Kidney tubule cell (primary cell): ENCODE data around the gene EHMT2.

Experiments
- DNase-seq: peaks from one replicate; pipeline ENCODE4 v3.0.0-alpha.2; 2018; ENCODE audit warnings: low spot score

EHMT2 gene

DNA sequence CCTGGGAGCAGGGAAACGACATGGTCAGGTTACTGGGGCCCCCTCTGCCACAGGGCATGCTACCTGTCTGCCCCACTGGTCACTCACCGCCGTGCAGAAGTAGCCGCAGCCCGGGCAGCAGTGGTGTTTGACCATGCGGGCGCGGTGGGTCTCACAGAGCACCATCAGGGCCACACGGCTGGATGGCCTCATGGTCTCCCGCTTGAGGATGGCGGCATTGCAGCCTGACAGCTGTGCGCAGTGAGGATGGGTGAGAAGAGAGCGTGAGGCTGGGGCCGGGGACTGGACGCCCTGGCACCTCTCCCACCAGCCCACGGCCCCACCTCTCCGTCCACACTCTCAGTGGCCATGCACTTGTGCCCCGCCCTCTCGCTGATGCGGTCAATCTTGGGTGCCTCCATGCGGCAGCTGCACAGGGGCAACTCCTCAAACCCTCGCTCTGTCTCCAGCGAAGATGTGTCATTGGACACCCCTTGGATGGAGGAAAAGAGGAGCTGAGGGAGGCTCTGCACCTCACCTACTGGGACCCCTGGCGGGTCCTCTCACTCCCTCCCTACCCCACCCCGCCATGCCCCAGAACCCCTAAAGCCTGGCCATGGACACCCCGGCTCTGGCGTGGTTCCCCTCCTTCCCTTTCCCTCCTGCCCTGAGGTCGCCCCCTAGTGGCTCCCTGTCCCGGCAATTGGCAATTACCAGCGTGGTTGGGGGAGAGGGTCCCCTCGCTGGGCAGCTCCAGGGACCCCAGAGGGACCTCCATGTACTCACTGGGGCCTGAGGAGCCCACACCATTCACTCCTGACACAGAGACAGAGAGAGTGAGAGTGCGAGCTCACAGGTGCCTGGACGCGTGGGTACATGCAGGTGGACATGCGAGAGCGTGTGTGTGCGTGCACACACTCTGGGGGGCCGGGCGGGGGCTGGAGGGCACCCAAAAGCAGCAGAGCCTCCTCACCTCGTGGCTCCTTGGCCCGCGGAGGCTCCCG, 8.9 kb downstream of the EHMT2 start:
- DNase-seq, result no peak

DNA sequence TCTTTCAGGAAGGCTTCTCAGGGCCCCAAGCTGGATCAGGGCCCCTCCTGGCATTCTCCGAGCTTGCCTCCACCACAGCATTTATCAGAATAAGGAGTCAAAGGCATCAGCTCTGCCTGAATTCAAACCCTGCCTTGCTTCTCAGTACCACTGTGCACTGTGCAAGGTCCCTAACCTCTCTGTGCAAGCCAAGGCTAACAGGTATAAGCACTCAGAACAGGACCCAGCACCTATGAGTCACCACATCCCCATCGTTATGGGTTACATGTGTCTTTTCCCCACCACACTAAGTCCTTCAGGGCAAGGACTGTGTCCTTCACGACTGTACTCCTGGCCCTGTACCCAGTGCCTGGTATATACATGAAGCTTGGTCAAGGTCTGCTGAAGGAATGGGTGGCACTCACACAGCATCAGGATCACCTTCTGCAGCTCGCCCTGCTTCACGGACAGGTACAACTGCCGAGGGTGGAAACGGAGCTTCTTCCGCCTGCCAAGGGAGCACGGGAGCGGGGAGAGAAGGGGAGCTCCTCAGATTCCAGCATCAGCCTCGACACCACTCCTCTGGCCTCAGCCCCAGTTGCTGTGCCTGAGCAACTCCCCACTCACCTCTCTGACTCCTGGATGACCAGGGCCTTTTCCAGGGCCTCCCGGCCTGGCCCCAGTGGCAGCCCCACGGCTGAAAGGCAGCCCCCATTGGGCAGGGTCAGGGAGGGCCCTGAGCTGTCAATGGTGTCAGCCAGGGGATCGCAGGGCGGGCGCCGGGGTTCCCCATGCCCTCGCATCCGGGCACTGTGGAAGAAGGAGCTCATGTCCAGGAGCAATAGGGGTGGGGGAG, 10.1 kb downstream of the EHMT2 start:
- no peak for DNase-seq

DNA sequence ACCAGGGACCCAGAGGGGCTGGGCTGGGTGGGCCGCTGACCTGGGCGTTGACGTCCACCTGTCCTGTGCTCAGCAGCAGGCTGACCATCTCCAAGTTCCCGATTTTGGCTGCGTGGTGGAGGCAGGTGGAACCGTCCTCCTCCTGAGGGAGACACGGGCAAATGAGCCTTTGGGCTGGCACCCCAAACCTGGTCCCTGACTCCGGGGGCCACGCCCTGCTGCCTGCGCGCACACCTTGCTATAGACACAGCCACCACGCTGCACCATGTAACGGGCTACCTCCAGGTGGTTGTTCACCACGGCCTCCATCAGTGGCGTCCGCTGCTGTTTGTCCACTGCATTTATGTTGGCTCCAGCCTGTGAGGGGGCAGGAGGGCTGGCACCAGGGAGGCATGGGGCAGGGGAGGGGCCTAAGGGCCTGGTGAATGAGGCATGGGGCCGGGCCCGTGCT, 10.9 kb downstream of the EHMT2 start:
- DNase-seq, result no peak

DNA sequence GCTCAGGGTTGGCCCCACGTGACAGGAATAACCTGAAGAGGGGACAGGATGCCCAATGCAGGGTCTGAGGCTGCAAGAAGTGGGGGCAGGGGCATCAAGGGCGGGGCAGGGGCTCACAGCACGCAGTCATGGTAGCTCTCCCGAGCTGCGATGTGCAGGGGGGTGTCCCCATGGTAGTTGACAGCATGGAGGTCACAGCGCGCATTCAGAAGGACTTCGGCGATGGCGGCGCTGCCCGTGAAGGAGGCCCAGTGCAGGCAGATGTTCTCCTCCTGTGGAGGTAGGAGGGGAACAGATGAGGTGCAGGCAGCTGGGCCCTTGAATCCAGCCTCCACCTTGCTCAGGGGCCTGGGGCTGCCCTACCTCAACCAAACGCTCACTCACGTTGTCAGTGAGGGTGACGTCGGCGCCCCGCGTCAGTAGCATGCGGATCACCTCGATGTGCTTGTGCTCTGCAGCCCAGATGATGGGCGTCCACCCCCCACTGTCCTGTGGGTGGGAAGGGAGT, 12.9 kb downstream of the EHMT2 start:
- DNase-seq, result no peak

DNA sequence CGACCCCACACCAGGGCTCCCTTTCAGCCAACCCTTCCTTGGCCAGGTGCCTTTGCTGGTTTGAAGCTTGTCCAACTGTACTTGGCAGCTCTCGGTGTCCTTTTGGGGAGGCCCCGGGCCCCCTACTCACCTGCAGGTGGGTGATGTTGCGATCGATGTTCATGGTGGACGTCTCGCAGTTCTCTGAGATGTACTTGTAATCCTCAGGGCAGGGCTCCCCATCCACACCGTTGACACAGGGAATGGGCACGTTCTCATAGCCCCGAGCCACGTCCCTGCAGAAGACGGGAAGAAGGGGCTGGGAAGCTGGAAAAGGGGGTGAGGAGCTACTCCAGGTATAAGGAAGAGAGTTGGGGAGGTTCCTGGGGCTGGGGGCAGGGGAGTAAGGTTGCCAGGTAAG, 13.8 kb downstream of the EHMT2 start:
- DNase-seq, result no peak

DNA sequence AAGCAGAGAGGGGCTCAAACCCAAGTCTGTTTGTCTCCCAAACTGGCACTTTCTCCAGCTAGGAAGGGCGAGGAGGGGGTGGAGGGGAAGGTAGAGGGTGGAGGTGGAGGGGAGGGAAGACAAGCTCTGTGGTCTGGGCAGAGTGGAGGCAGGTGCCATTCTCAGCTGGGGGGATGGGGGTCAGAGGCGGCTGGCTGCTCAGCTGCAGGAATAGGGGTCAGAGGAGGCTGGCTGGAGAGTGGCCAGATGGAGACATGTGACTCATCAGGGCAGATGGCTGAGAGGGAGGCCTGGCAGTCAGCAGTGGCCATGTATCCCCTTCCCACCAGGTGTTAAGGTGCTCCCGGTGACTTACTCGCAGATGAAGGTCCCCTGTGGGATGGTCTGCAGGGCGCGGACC, 15.2 kb downstream of the EHMT2 start:
- peak; percentile 57 for DNase-seq

DNA sequence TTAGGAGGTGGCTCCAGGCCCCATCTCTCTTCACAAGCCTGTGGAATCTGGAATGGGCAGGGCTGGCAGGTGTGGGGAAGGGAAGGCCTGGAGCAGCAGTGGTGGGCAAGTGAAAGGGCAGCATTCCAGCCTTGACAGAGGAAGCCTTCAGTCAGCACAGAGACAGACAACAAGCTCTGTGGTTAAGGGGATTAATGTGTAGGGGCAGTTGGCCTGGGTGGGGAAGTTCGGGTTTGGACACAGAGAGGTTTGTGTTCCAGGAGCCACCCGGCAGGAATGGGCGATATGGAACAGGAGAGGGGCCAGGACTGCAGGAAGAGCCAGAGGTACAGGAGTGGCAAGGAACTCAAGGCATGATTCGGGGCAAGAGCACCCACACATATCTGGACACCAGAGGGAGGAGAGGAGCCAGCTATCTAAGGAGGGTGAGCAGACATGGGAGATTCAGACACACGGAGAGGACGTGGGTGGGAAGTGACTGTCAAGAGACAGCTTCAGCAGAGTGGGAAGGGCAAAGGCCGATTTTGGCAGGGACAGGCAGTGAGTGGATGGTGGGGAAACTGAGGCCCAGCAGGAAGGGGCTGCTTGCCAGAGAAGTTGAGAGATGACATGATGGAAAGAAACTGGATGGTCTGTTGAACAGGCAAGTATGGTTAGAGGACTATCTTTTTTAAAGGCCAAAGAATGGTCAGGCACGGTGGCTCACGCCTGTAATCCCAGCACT, 16.2 kb downstream of the EHMT2 start:
- no peak for DNase-seq

DNA sequence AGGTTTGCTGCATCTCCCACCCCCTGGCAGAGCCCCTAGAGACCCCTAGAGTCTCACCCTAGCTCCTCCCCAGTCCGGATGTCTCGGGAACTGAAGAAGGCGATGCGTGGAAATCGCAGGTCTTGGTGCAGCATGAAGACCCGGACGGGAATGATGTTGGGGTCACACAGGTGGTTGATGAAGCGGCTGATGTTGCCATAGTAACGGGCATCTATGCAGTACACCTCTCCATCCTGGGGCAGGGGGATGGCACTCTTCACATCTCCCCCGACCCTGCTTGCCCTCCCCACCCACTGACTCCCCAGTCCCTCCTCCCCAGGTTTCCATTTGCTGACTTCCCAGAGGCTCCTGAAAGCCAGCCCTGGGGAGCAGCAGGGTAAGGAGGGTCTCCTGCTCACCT, 16.9 kb downstream of the EHMT2 start:
- no peak for DNase-seq

DNA sequence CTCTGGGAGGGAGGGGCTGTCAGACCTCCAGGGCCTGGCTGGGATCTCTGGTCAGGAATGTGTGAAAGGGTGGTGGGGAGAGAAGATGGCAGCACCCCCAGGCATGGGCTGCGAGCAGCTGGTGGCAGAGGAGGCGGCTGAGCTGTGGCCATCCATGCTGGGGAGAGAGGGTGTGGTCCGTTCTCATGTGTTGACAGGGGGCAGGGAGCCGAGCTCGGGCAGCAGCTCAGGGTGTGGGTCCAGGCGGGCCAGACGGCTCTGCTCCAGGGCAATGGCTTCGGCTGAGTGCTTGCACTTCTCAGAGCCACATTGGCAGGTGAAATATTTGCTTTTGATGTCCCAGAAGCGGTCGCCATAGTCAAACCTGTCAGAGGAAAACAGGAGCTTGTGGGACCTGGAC, 17.6 kb downstream of the EHMT2 start:
- DNase-seq, result no peak

DNA sequence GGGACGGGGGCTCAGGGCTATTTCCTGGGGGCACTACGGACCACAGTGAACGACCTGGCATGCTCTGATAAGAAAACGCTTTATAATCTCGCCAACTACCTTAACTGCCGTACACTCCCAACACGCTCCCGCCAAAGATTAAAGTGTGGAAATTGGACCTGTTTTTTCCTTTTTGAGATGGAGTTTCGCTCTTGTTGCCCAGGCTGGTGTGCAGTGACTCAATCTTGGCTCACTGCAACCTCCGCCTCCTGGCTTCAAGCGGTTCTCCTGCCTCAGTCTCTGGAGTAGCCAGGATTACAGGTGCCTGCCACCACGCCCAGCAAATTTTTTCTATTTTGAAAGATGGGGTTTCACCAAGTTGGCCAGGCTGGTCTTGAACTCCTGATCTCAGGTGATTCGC, 18.4 kb downstream of the EHMT2 start:
- DNase-seq, result peak; percentile 29

DNA sequence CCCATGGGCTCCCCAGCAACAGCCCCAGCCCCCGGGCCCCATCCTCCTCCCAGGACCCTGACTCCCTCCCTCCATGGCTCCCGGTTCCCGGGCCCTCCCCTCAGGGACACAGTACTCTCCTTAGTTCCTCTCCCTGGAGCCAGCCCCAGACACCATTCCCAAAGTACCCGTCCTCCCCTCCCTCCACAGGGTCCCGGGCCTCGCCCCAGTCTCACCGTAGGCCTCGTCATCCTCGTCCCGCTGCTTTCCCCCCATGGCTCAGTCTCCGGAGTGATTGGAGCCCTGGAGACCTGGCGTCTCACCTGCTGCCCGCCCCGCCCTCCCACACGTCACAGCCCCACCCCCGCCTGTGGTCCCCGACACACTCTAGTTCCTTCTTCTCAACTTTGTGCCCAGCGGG, 18.8 kb downstream of the EHMT2 start, which contains the start of gene SLC44A4:
SLC44A4 (minus strand) TSS at position 272 of the 400 bp plus-strand sequence; CDS start at position 255, 17 bp downstream.
- DNase-seq, result peak; percentile 34

DNA sequence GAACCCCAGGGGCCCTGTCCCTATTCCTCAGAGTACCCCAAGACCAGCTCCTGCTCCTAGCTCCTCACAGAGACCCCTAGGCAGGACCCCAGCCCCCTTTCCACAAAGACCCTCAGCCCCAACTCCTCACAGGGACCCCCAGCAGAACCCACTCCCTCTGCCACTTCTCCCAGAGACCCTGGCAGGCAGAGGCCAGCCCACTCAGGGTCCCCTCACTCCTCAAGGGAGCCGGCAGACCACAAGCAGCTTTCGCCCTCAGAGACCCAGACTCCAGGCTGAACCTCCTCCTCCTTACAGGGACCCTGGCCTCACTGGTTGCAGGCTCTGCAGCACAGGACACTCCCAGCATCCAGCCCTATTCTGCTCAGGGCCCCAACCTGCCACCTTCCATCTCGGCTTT, 19.3 kb downstream of the EHMT2 start:
- DNase-seq, result no peak

DNA sequence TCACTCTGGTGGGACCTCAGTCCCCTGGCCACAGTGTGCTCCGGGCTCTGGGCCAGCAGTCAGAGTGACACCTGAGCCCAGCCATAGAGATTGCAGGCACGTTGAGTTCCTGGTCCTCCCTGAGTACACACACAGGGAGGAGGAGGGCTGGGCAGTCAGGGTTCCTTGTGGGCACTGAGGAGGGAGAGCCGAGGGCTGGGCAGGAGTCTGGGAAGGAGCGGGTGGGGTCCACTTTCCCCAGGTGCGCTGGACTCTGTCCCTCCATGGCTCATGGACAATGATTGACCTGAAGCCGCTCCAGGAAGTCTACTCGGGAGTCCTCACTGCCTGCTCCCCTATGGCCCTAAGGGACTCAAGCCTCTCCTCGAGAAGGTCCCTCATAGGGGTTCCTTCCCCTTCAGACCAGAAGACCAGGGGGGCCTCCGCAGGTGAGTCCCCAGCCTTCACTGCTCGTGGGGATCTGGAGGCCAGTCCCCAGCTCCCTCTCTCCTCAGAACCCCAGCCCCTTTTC, 19.8 kb downstream of the EHMT2 start:
- DNase-seq, result peak; percentile 65

DNA sequence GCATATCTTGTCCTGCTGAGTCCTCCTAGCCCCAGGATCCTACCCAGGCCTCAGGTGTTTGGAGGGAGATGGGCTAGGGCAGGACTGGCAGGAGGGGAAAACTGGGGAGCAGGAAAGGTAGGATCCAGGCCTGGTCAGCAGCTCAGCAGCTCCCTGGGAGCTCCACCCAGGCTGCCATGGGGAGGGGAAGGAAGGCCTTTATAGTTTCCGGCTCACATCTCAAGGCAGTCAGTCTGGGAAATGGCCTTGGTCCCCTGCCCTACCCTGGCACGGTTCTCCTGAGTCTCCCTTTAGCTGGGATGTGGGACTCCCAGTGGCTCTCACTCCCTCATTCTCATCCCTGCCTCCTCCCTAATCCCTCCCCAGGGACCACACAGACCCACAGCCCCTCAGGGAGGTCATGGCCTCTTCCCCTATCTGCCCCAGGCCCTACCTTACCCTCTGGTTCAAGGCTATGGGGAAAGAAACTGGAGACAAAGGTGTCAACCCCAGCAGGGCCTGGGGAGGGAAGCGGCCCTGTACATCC, 20.3 kb downstream of the EHMT2 start:
- DNase-seq, result no peak

DNA sequence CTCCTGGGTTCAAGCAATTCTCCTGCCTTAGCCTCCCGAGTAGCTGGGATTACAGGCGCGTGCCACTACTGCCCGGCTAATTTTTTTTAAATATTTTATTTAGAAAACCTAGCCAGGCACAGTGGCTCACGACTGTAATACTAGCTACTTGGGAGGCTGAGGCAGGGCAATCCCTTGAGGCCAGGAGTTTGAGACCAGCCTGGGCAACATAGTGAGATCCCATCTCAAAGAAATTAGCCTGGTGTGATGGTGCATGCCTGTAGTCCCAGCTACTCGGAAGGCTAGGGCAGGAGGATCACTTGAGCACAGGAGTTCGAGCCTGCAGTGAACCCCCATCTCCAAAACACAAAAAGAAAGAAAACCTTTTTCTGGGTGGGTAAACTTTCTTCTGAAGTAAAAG, 21.1 kb downstream of the EHMT2 start:
- DNase-seq, result no peak

DNA sequence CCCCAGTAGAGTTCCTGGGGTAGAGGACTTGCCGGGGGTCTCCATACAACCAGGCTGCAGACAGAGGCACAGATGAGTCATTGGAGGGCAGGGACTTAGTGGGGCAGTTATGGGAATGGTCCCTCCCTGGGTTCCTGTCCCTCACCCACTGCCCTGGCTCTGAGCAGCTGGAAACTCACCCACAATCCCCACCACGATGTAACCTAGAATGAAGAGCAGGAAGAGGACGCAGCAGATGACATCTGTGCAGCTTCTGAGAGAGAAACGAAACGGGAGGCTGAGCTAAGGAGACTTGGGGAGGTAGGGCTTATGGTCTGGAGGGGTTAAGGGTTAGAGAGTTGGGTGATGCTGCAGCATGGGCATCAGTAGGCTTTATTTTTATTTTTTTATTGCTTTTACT, 21.6 kb downstream of the EHMT2 start:
- DNase-seq, result no peak

DNA sequence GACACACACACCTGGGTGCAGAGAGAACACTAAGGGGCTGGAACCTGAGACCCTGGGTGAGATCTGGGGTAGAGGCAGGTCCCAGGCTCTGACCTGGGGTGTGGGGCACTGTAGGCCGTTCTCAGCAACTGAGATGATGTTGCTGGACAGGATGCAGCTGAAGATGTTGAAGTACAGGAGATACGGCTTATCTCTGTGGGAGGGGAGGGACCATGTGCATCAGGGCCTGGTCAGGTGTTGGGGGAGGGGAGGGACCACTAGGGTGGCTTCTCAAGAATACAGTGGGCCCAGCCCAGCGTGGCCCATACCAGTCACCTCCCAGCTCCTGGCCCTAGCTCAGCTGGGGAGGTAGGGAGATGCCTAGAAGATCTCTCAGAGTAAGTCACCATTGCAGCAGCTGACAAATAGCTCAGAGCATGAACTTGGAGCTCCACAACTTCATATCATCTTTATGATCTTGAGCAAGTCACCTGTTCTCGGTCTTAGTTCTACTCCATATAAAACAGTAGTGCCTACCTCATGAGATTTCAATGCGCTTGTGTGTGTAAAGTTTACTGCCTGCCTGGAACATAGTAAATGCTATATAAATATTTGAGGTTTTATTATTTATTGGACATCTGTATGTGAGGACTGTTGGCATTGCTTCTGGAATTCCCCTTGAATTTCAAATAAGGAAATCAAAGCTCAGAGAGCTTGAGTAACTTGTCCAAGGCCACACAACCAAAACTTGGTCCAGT, 22.5 kb downstream of the EHMT2 start:
- no peak for DNase-seq

DNA sequence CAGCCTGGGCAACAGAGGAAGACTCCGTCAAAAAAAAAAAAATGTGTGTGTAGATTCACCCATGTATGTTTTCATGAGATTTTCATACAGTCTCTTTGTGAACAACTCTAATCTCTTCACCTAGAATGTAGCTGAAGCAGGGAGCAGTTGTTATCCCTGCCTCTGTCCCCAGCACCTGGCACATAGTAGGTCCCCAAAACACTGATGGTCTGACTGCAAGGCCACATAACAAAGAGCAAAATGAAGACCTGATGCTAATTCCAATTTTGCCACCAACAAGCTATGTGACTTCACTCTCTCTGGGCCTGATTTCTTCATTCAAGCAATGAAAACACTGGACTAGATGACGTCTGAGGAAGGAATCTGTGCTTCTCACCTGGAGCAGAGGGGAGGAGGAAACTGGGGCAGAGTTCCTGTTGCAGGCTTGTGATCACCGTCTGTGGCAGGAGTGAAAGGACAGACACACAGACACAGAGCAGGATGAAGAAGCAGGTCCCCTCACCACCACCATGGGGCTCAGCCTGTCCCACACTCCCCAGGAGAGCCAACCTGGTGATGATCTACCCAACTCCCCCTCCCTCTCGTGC, 23.3 kb downstream of the EHMT2 start:
- DNase-seq, result peak; percentile 52

DNA sequence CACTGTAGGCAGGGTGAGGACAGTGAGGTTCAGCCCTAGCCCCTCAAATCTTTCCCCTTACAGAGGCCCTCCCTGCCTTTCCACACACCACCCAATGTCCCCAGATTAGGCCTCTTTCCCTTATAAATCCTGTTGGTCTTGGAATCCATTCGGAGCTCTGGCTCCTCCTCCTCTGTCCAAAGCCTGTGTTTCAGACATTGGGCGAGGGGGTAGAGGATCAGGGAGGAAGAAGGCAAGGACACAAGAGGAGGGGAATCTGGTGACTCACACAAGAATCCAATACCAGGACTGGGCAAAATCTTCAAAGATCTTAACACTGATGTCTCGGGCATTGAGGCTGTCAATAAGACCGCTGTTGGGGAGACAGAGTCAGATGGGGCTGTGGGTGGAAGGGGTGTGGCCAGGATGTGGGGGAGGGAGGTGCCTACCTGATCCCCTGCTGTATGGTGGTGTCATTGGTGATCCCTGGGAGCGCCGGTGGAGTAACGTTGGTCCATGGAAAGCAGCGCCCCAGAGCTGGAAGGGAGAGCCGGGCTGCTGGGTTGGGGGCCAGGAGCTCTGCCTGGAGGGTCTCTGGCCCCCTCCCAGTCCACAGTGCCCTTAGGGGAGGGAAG, 26.3 kb downstream of the EHMT2 start:
- DNase-seq, result peak; percentile 18

DNA sequence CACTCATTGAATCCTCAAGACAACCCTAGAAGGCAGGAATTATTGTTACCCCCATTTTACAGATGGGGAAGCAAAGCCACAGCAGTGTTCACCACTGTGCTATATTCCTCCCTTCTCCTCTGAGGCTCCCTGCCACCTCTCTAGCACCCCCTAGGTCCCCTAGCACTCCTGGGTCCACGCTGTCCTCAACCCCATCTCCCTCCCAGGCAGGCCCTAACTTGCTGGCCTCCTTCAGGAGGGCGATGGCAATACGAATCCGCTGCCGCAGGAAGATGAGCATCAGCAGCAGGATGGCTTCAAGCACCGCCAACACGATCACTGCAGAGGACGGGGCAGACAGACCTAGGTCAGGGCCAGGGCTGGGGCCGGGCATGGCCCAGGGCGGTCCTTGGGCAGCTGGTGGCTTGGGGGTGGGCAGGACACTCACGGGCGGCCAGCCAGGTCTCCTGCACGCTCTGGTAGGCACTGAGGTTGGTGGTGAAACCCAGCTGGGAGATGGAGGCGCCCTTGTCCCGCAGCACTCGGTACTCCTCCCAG, 27.0 kb downstream of the EHMT2 start:
- DNase-seq, result peak; percentile 24
